ENCODE measurements around the gene AK1.
"Not testable (repeated sequence)": the region's sequence is repeated elsewhere in the genome, so short reads cannot be mapped to it uniquely, and the experiment has no call there.

DNA sequence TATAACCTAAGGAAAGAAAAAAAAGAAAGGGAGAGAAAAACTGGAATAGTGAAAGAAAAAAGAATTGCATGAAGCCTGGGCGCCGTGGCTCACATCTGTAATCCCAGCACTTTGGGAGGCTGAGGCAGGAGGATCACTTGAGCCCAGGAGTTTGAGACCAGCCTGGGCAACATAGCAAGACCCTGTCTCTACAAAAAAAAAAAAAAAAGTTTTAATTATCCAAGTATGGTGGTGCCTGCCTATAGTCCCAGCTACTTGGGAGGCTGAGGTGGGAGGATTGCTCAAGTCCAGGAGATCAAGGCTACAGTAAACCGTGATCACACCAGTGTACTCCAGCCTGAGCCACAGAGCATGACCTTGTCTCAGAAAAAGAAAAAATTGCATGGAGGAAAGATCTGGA is 4.2 kb upstream of the AK1 start:
- not testable (repeated sequence) for TF ChIP-seq POLR2A (IDR thresholded peaks at IDR 0.05; ENCODE audit: low read length); GATA1 (IDR thresholded peaks at IDR 0.05; ENCODE audit: low read depth, low read length)

Data from erythroblast (primary cell).